ENCODE results near the gene METTL9.
"Not testable (repeated sequence)": the region's sequence is repeated elsewhere in the genome, so short reads cannot be mapped to it uniquely, and the experiment has no call there.

METTL9 gene

GRCh38 chr16:21574372-21574771 is 25.0 kb upstream of the METTL9 start:
- no peak for DNase-seq (ENCODE audit: low read depth)

DNA sequence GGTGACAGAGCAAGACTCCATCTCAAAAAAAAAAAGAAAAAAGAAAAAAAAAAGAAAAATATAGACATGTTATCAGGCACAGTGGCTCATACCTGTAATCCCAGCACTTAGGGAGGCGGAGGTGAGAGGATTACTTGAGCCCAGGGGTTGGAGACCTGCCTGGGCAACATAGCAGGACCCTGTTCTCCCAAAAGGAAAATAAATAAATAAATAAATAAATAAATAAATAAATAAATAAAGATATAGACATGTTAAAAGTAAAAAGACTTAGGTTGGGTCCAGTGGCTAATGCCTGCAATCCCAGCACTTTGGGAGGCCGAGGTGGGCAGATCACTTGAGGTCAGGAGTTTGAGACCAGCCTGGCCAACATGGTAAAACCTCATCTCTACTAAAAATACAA is 23.1 kb upstream of the METTL9 start:
- DNase-seq (ENCODE audit: low read depth), result not testable (repeated sequence)

DNA sequence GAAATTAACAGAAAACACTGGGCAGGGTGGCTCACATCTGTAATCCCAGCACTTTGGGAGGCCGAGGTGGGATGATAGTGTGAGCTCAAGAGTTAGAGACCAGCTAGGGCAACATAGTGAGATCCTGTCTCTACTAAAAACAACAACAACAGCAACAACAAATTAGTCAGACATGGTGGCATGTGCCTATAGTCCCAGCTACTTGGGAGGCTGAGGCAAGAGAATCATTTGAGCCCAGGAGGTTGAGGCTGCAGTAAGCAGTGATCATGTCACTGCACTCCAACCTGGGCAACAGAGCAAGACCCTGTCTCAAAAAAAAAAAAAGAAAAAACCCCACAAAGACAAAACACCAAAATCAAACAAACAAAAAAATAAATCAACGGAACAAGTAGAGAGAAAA is 21.9 kb upstream of the METTL9 start:
- not testable (repeated sequence) for DNase-seq (ENCODE audit: low read depth)

GRCh38 chr16:21578311-21578710 is 21.1 kb upstream of the METTL9 start:
- not testable (repeated sequence) for DNase-seq (ENCODE audit: low read depth)

DNA sequence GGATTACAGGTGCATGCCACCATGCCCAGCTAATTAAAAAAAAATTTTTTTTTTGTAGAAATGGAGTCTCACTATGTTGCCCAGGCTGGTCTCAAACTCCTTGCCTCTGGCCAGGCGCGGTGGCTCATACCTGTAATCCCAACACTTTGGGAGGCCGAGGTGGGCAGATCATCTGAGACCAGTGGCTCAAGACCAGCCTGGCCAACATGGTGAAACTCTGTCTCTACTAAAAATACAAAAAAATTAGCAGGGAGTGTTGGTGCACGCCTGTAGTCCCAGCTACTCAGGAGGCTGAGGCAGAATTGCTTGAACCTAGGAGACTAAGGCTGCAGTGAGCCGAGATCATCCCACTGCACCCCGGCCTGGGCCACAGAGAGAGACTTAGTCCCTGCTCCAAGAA is 19.2 kb upstream of the METTL9 start:
- not testable (repeated sequence) for DNase-seq (ENCODE audit: low read depth)

DNA sequence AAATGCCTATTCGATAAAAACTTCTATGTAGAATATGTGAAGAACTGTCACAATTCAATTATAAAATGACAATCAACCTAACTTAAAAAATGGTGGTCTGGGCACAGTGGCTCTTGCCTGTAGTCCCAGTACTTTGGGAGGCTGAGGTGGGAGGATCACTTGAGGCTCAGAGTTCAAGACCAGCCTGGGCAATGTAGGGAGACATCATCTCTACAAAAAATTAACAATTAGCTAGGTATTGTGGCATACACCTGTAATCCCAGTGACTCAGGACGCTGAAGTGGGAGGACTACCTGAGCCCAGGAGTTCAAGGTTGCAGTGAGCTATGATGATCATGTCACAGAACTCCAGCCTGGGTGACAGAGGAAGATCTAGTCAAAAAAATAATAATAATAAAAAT is 18.6 kb upstream of the METTL9 start:
- no peak for DNase-seq (ENCODE audit: low read depth)

- DNase-seq (ENCODE audit: low read depth), result no peak
Measured at GRCh38 chr16:21584817-21585216, 14.6 kb upstream of the METTL9 start.

DNA sequence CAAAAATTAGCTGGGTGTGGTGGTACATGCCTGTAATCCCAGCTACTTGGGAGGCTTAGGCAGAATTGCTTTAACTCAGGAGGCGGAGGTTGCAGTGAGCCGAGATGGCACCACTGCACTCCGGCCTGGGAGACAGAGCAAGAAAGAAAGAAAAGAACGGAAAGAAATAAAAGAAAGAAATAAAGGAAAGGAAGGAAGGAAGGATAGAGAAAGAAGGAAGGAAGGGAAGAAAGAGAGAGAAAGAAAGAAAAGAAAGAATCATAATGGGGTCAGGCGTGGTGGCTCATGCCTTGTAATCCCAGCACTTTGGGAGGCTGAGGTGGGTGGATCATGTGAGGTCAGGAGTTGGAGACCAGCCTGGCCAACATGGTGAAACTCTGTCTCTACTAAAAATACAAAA is 10.8 kb upstream of the METTL9 start:
- not testable (repeated sequence) for DNase-seq (ENCODE audit: low read depth)

- no peak for DNase-seq (ENCODE audit: low read depth)
Measured at GRCh38 chr16:21589551-21589950, 9.8 kb upstream of the METTL9 start.

- DNase-seq (ENCODE audit: low read depth), result no peak
Measured at GRCh38 chr16:21590287-21590686, 9.1 kb upstream of the METTL9 start.

GRCh38 chr16:21590796-21591195 is 8.6 kb upstream of the METTL9 start:
- DNase-seq (ENCODE audit: low read depth), result no peak

GRCh38 chr16:21592191-21592590 is 7.2 kb upstream of the METTL9 start:
- no peak for DNase-seq (ENCODE audit: low read depth)

DNA sequence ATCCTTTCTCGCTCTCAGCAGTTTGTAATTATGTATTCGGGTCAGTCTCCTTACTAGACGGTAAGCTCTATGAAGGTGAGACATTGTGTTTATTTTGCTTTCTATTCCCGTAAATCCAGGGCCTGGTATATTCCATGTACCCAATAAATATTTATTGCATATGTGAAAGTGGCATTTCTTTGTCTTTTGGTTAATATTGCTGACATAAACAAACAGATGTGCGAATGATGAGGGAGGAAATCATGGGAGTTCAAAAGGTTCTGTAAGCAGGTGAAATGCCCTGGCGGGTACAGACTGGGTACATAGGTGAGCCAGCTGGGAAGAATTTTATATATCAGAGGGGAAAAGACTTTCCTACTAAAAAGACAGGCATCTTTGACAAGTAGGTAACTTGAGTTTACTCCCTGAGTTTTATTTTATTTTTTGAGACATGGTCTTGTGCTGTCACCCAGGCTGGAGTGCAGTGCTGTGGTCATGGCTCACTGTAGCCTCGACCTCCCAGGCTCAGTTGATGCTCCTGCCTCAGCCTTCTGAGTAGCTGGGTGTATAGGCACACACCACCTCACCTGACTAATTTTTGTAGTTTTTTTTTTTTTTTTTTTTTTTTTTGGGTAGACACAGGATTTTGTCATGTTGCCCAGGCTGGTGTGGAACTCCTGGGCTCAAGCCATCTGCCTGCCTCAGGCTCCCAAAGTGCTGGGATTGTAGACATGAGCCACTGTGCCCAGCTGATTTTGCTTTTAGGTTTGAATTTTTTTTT is 5.7 kb upstream of the METTL9 start:
- DNase-seq (ENCODE audit: low read depth), result no peak

DNA sequence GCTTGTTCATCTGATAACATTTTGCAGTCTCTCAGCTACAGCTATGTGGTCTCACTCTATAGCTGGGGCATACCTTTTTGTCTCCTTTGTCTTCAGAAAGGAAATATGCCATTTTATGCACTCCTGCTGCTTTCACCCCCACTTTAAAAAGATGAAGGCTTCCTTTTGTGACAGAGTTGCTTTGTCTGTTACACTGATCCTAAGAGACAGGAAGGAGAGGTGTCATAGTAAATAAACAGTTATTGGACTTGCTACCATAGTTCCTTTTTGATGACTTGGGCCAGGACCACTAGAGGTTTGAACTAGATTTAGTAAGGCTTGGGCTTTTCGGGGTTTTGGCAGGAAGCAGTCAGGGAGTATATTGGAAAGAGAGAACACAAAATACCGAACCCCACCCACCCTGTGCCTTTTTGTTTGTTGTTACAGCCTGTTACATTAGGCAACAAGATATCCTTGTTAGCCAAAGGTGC is 1.8 kb upstream of the METTL9 start:
- DNase-seq (ENCODE audit: low read depth), result no peak

DNA sequence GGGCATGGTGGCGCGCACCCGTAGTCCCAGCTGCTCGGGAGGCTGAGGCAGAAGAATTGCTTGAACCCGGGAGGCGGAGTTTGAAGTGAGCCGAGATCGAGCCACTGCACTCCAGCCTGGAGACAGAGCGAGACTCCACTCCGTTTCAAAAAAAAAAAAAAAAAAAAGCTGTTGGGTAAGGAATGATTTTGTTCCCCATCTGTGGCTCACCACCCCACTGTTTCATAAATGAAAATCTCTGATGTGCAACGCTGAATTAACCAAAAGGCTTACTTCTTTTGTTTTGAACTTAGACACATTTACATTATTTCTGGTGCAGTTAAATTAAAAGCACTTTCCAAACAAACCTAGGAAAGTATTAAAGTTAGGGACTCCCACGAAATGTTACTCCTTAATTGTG is 1.2 kb upstream of the METTL9 start:
- DNase-seq (ENCODE audit: low read depth), result no peak

GRCh38 chr16:21598701-21599121 is 666 bp upstream of the METTL9 start:
- DNase-seq (ENCODE audit: low read depth), result no peak

GRCh38 chr16:21600031-21600773 is 825 bp downstream of the METTL9 start:
- DNase-seq (ENCODE audit: low read depth), result no peak

- DNase-seq (ENCODE audit: low read depth), result no peak
Measured at GRCh38 chr16:21602785-21603184, 3.4 kb downstream of the METTL9 start.

DNA sequence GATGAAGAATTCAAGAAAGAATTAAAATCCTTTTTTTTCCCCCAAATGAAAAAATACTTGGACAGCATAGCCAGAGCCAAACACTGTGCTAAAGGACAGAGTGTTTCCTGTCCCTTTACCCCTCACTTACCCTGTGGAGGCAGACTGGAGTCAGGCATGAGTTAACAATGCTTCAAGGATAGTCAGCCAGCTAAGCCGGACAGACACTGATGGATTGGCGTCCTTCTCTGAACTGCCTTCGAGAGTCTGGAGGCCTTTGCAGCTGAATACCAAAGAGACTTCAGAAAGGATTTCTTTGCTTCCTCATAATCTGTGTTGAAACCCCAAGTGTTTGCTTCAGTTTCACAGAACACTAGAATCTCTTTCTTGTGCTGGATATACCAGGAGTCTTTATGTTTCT is 4.6 kb downstream of the METTL9 start:
- DNase-seq (ENCODE audit: low read depth), result no peak

- not testable (repeated sequence) for DNase-seq (ENCODE audit: low read depth)
Measured at GRCh38 chr16:21605848-21606247, 6.5 kb downstream of the METTL9 start.

GRCh38 chr16:21608639-21609328 is 9.4 kb downstream of the METTL9 start:
- DNase-seq (ENCODE audit: low read depth), result no peak

DNA sequence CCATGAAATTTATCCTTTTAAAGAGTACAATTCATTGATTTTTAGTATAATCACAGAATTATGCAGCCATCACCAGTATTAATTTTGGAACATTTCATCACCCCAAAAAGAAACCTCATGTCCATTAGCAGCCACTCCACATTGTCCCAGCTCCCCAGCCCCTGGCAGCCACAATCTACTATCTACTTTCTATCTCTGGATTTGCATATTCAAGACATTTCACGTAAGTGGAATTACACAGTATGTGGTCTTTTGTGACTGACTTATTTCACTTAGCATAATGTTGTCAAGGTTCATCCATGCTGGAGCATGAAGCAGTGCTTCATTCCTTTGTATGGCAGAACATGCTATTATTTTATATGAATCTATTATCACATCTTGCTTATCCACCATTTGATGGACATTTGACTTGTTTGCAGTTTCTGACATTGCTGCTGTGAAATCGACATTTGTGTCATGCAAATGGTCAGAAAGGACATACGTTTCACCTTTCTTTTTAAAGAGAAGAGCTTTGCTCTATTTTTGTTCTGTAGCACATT is 10.7 kb downstream of the METTL9 start:
- DNase-seq (ENCODE audit: low read depth), result no peak

- no peak for DNase-seq (ENCODE audit: low read depth)
Measured at GRCh38 chr16:21610766-21611165, 11.4 kb downstream of the METTL9 start.
